GM18511 (cell line): ENCODE measurements around the gene CACNA2D4.

Experiments
- ATAC-seq: cut with Tn5 transposase; IDR thresholded peaks from one replicate; pipeline ENCODE4 v1.9.1; 2021; ENCODE audit warnings: mild to moderate bottlenecking, moderate library complexity; ENCODE audit not compliant: unreplicated experiment

Gene CACNA2D4

GRCh38 chr12:1836241-1836803 lies 82.1 kb downstream of the CACNA2D4 start:
- no peak for ATAC-seq

GRCh38 chr12:1835211-1836131 lies 83.0 kb downstream of the CACNA2D4 start:
- ATAC-seq = no peak

DNA sequence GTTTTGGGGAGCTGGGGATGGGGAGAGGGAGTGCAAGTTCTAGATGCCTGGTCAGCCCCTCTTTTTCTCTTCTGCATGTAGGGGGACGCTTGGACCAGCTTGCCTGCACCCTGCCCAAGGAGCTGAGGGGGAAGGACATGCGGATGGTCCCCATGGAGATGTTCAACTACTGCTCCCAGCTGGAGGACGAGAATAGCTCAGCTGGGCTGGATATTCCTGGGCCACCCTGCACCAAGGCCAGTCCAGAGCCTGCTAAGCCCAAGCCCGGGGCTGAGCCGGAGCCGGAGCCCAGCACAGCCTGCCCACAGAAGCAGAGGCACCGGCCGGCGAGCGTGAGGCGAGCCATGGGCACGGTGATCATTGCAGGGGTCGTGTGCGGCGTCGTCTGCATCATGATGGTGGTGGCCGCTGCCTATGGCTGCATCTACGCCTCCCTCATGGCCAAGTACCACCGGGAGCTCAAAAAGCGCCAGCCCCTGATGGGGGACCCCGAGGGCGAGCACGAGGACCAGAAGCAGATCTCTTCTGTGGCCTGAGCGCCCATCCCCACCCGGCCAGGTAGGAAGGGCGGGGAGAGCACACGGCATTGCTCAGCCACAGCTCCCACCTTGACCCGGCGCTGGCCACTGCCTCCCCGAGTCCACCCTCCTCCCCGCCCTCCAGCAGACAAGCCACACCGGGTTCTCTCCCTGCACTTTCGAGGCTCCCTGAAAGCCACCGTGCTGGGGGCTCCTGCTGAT lies 84.1 kb downstream of the CACNA2D4 start:
- ATAC-seq = no peak

DNA sequence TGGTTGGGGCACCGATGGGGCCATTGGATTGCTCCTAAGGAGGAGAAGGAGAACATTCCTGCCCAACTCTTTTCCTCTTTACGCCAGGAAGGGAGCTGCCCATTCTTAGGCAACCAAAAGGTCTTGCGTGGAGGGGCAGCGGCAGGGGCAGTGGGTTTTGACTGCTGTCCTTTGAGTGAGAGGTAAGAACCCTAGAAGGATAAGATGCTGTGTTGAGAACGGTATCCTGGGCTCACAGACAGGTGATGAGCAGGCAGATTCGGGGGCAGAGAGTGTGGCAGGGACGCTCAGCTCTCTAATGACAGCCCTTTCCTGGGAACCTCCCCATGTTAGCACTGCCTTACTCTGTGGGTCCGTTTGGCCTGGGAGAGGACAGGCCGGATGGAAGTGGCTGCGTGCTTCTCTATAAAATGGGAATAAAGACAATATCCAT lies 84.8 kb downstream of the CACNA2D4 start:
- no peak for ATAC-seq

DNA sequence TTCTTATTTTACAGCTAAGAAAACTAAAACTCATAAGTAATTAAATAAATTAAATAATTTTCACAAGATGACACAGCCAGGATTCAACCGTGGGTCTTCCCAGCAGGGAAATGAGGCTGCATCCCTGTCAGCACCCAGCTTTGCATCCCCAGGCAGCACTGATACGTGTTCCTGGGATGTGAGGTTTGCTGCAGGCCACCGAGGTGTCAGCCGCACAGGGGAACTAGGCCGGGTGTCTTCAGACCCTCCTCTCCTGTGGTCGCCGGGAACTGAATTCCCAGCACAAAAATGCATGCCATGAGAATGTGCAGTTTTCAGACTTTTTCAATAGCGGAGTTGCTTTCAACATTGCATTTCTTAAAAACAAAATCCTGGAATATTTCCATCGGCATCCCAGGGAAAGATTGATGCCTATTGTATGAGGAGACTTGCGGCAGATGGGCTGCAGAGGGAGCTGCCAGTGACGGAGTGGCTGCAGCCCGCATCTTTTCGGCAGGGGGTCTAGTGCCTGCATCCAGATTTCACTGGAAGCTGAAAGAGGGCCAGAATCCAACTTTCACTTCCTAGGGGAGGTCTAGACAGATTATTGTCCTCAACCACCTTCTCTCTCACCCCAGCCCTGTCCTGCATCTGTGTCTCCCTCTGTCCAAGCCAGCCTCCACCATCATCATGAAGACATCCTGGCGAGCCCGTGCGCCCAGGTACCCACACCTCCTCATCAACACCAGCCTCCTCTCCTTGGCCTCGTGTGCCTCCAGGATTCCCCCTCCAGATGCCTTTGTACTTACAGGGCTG lies 85.5 kb downstream of the CACNA2D4 start:
- ATAC-seq = no peak

- no peak for ATAC-seq
Measured at GRCh38 chr12:1830981-1831963, 87.2 kb downstream of the CACNA2D4 start.

DNA sequence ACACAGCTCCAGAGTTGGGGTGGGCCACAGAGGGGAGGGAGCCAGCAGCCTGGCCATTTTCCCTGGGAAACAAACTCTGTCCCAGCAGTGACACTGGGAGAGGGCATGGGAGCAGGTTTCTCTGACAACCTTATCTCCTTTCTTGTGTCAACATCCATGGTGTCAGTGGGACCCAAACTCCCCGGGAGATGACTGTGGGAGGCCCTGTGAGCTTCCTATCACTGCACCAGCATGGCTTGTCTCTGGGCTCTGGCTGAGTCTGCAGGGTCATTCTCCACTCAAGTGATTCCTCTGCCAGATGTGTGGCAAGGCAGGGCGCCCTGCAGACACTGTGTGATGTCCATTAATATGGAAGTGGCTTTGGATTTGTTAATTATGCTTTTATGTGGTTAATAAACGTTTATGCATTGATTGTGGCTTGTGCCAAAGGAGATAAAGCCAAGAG lies 88.0 kb downstream of the CACNA2D4 start:
- no peak for ATAC-seq

- no peak for ATAC-seq
Measured at GRCh38 chr12:1829306-1829900, 89.0 kb downstream of the CACNA2D4 start.

- ATAC-seq = no peak
Measured at GRCh38 chr12:1828856-1829255, 89.6 kb downstream of the CACNA2D4 start.

DNA sequence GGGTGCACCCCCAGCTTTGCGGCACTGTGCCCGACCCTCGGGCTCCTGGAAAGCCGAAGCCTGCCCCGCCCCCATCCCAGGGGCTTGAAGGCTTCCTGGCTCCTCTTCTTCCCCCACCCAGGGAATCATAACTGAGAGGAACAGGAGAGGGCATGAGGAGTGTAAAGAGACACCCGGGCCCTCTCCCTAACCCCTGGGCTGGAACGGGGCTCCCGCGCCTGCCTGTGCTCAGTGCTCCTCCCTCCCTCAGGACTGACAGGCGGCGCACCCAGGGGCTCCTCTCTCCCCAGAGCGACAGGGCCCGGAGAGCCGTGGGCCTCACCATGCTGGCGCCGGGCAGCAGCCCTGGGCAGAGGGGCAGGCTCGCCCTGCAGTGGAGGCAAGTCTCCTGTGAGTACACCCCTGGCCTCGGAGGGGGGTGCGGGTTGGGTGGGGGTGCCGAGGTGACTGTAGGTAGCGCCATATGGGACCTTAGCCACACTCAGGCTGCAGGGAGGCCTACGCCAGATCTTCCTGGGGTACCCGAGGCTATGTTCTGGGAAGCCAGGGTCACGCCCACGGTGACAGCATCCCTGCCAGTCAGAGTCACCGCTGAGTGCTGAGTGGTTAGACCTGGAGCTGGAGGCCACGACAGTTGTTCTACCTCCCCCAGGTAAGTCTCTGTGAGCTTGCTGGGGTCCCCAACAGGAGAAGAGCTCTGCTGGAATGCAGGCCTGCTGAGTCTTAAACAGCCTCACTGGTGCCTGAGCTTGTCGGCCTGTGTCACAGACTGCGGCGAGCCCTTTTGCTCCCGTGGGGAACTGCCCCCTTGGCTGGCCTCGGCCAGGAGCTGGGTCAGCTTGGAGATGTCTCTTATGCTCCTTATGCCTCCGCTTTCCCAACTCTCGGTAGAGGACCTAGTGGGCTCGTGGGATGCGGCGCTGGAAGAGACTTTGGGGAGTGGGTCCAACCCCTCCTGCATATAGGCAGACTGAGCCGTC lies 90.3 kb downstream of the CACNA2D4 start:
- no peak for ATAC-seq

DNA sequence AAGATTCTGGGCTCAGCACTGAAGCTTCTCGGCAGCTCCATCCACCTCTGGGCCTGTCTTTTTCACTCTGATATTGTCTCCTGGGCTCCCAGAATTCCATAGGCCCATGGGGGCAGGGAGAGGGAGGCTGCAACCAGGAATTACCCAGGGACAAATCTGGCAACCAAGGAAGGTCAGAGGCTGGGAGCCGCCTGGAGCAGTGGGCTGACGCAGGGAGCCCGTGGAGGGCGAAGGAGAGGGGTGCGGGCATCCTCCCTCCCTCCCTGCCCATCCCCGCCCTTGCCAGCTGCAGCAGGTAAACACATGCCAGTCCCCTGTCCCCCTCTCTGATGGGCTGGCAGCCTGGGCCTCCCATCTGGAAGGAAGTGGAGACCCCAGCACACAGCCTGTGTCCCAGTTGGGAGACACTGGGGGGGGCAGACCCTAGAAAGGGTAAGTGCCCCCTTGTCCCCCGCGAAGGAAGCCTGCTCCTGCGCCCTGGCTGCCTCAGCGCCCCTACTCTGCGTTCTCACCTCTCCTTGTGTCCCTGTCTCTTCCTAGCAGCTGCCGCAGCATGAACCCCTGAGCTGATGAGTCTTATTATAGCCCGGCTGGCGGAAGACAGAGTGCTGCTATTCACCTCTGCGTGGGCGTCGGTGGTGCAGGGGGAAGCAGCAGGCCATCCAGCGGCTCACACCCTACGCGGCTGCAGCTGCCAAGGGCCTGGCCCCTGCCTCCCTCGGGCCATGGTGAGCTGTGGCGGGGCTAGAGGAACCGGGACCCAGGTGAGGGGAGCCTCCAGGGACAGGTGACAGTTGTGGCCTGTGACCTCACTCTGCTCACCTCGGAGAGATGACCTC lies 91.4 kb downstream of the CACNA2D4 start:
- ATAC-seq = no peak

DNA sequence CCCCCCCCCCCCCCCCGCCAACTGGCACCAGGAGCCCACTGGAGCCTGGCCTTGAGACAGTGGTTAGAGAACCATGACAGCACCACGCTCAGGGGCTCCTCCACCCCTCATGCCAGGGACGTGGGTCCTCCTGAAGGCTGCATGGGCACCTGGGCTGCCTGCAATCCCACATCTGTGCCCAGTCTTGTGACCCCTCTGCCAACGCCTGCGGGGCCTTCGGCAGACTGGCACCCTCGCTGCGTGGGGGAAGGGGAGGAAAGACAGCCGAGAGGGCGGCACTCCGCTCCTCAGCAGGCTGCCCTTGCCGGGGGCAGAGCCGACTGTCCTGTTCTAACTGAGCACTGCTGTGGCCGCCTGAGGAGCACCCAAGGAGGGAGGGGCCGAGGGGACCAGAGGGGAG lies 92.1 kb downstream of the CACNA2D4 start:
- ATAC-seq = no peak

DNA sequence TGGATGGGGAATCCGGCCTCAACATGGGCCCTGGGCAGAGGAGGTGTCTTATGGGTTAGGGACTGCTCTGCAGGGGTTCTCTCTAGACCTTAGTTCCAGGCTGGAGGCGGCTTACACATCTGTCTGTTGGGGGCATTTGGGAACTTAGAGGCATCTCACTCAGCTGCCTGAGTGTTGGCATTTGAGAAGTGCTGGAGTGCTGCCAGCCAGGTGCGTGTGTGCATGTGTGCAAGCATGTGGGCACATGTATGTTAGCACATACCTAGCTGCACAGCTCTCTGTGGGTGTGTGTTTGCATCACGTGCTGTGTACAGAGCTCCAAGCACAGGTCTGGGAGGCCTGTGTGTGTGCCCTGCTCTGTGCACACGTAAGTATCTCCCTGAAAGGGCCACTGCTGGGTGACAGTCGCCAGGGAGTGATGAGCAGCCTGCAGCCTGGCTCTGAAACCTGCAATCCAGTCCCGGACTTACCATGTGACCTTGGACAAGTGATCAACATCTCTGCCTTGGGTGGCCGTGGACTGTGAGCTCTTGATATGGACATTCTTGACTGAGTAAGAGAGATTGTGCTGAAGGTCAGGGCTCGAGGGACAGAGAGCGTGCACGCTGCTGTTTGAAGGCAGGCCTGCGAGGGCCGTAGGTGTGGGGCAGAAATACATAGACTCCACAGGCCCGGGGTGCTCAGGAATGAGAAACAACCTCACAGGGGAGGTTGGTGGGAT lies 92.9 kb downstream of the CACNA2D4 start:
- ATAC-seq = no peak

DNA sequence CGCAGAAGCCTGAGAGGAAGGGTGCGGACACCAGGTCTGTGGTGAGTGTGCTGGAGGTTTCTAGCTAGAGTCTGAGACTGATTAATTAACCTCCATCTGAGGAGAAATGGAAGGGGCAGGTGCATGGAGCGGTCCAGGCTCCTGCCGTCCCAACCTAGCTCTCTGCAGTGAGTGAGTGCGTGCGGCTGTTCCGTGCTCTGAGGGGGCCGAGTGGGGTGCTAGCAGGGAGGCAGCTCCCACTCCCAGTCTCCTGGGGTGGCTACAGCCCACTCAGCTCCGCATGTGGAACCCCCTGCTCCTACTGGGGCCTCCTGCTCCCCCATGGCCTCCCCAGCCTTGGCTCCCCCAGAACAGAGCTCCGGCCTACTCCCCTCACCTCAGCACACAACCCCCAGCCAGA lies 95.2 kb downstream of the CACNA2D4 start:
- ATAC-seq = no peak

- no peak for ATAC-seq
Measured at GRCh38 chr12:1822699-1823098, 95.8 kb downstream of the CACNA2D4 start.

DNA sequence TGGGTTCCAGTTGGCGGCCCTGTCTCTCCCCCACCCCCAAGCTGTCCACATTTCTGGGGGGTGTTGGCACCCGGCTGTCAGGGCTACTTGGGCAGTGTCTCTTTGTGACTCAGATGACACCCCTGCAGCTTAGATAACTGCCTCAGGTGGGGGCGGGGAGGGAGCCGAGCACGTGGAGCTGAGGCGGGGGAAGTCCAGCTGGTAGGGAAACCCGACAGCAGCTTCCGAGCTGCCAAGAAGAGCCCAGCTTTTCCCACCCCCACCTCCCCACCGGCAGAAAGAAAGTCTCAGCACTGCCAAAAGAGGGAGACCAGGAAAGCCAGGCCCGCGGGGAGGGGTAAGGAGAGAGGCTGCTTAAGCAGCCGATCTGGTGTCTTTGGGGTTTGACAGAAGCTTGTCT lies 96.6 kb downstream of the CACNA2D4 start:
- no peak for ATAC-seq

GRCh38 chr12:1820896-1821291 lies 97.6 kb downstream of the CACNA2D4 start:
- ATAC-seq = no peak
